Measurements from ENCODE around the gene BRD7.

BRD7 gene

GRCh38 chr16:50271148-50272041, 97.4 kb downstream of the BRD7 start:
- DNase-seq (ENCODE audit: low read depth), result no peak
- Histone ChIP-seq H3K27me3 (replicated peaks; ENCODE audit: control insufficient read depth, insufficient read depth, low read length) (no peaks in the 10 kb centered on the region), H3K9ac (ENCODE audit: low read length) (no peak overlapping the region), H3K4me1 (ENCODE audit: control insufficient read depth, insufficient read depth, low read length) (peaks cover 13% of the 10 kb centered on the region), H3K4me3 (ENCODE audit: low read length) (no peak overlapping the region), H3K9me3 (ENCODE audit: control insufficient read depth, low read length) (no peaks in the 10 kb centered on the region), H3K36me3 (ENCODE audit: control insufficient read depth, insufficient read depth, low read length, severe bottlenecking) (no peaks in the 10 kb centered on the region)

- DNase-seq (ENCODE audit: low read depth), result no peak
- Histone ChIP-seq H3K4me1 (ENCODE audit: control insufficient read depth, insufficient read depth, low read length) (peaks cover 18% of the 10 kb centered on the region), H3K36me3 (ENCODE audit: control insufficient read depth, insufficient read depth, low read length, severe bottlenecking) (no peaks in the 10 kb centered on the region)
Measured at GRCh38 chr16:50270510-50271147, 98.2 kb downstream of the BRD7 start.

GRCh38 chr16:50269769-50270509, 98.8 kb downstream of the BRD7 start:
- H3K4me3 ChIP-seq (ENCODE audit: low read length), result no peak overlapping the region
- peaks cover 18% of the 10 kb centered on the region for H3K4me1 ChIP-seq (ENCODE audit: control insufficient read depth, insufficient read depth, low read length)
- no peaks in the 10 kb centered on the region for H3K36me3 ChIP-seq (ENCODE audit: control insufficient read depth, insufficient read depth, low read length, severe bottlenecking)
- no peaks in the 10 kb centered on the region for H3K27me3 ChIP-seq (replicated peaks; ENCODE audit: control insufficient read depth, insufficient read depth, low read length)
- H3K9ac ChIP-seq (ENCODE audit: low read length), result no peak overlapping the region
- DNase-seq (ENCODE audit: low read depth), result no peak
- no peaks in the 10 kb centered on the region for H3K9me3 ChIP-seq (ENCODE audit: control insufficient read depth, low read length)

More at GRCh38 chr16:50270510-50271147, 98.2 kb downstream of the BRD7 start:
- no peak overlapping the region for H3K4me3 ChIP-seq (ENCODE audit: low read length)
- no peak overlapping the region for H3K9ac ChIP-seq (ENCODE audit: low read length)
- H3K9me3 ChIP-seq (ENCODE audit: control insufficient read depth, low read length), result no peaks in the 10 kb centered on the region
- H3K27me3 ChIP-seq (replicated peaks; ENCODE audit: control insufficient read depth, insufficient read depth, low read length), result no peaks in the 10 kb centered on the region

GRCh38 chr16:50269061-50269705, 99.6 kb downstream of the BRD7 start:
- Histone ChIP-seq H3K4me3 (ENCODE audit: low read length) (no peak overlapping the region), H3K27me3 (replicated peaks; ENCODE audit: control insufficient read depth, insufficient read depth, low read length) (no peaks in the 10 kb centered on the region), H3K9ac (ENCODE audit: low read length) (no peak overlapping the region), H3K4me1 (ENCODE audit: control insufficient read depth, insufficient read depth, low read length) (peaks cover 18% of the 10 kb centered on the region), H3K9me3 (ENCODE audit: control insufficient read depth, low read length) (no peaks in the 10 kb centered on the region), H3K36me3 (ENCODE audit: control insufficient read depth, insufficient read depth, low read length, severe bottlenecking) (no peaks in the 10 kb centered on the region)
- no peak for DNase-seq (ENCODE audit: low read depth)

- Histone ChIP-seq H3K4me3 (ENCODE audit: low read length) (no peak overlapping the region), H3K9me3 (ENCODE audit: control insufficient read depth, low read length) (no peaks in the 10 kb centered on the region), H3K36me3 (ENCODE audit: control insufficient read depth, insufficient read depth, low read length, severe bottlenecking) (no peaks in the 10 kb centered on the region), H3K4me1 (ENCODE audit: control insufficient read depth, insufficient read depth, low read length) (peaks cover 18% of the 10 kb centered on the region), H3K27me3 (replicated peaks; ENCODE audit: control insufficient read depth, insufficient read depth, low read length) (no peaks in the 10 kb centered on the region), H3K9ac (ENCODE audit: low read length) (no peak overlapping the region)
- no peak for DNase-seq (ENCODE audit: low read depth)
Measured at GRCh38 chr16:50268352-50268751, 100.4 kb downstream of the BRD7 start.

- H3K27me3 ChIP-seq (replicated peaks; ENCODE audit: control insufficient read depth, insufficient read depth, low read length), result no peaks in the 10 kb centered on the region
- DNase-seq (ENCODE audit: low read depth), result no peak
Measured at GRCh38 chr16:50267651-50268050, 101.1 kb downstream of the BRD7 start.

GRCh38 chr16:50267151-50267631, 101.6 kb downstream of the BRD7 start:
- Histone ChIP-seq H3K27me3 (replicated peaks; ENCODE audit: control insufficient read depth, insufficient read depth, low read length) (no peaks in the 10 kb centered on the region), H3K4me1 (ENCODE audit: control insufficient read depth, insufficient read depth, low read length) (peaks cover 18% of the 10 kb centered on the region), H3K9ac (ENCODE audit: low read length) (peak overlapping the region; percentile 72), H3K36me3 (ENCODE audit: control insufficient read depth, insufficient read depth, low read length, severe bottlenecking) (no peaks in the 10 kb centered on the region), H3K9me3 (ENCODE audit: control insufficient read depth, low read length) (no peaks in the 10 kb centered on the region), H3K4me3 (ENCODE audit: low read length) (peak overlapping the region; percentile 72)
- peak; percentile 38 for DNase-seq (ENCODE audit: low read depth)

More at GRCh38 chr16:50267651-50268050, 101.1 kb downstream of the BRD7 start:
- H3K9ac ChIP-seq (ENCODE audit: low read length), result no peak overlapping the region
- no peaks in the 10 kb centered on the region for H3K9me3 ChIP-seq (ENCODE audit: control insufficient read depth, low read length)
- H3K4me3 ChIP-seq (ENCODE audit: low read length), result no peak overlapping the region
- H3K36me3 ChIP-seq (ENCODE audit: control insufficient read depth, insufficient read depth, low read length, severe bottlenecking), result no peaks in the 10 kb centered on the region
- peaks cover 18% of the 10 kb centered on the region for H3K4me1 ChIP-seq (ENCODE audit: control insufficient read depth, insufficient read depth, low read length)

- H3K4me3 ChIP-seq (ENCODE audit: low read length), result peak within 1 kb of the TSS; percentile 72
- H3K9ac ChIP-seq (ENCODE audit: low read length), result peak within 1 kb of the TSS; percentile 72
- no peaks in the 10 kb centered on the region for H3K9me3 ChIP-seq (ENCODE audit: control insufficient read depth, low read length)
- peak; percentile 85 for DNase-seq (ENCODE audit: low read depth)
- no peaks in the 10 kb centered on the region for H3K36me3 ChIP-seq (ENCODE audit: control insufficient read depth, insufficient read depth, low read length, severe bottlenecking)
- no peaks in the 10 kb centered on the region for H3K27me3 ChIP-seq (replicated peaks; ENCODE audit: control insufficient read depth, insufficient read depth, low read length)
- H3K4me1 ChIP-seq (ENCODE audit: control insufficient read depth, insufficient read depth, low read length), result peaks cover 25% of the 10 kb centered on the region
Measured at GRCh38 chr16:50266337-50267091, 102.3 kb downstream of the BRD7 start, which contains the start of gene ADCY7. ADCY7 (plus strand) TSS chr16:50266551; CDS start chr16:50288180, 21,629 bp downstream.

Data from adipocyte (in vitro differentiated cells).